ENCODE results near the gene GATA2. TPM values are rescaled to one million over a fixed set of nuclear protein-coding genes. Genes with fewer than 3 reads are reported as not detected.
A peak's percentile ranks its signal among the peaks of the same experiment; 100 is the strongest.

The GATA2 gene
- total and polyA plus RNA-seq, 4 donors = 2.1 to 39.5 (median 8.0) TPM

DNA sequence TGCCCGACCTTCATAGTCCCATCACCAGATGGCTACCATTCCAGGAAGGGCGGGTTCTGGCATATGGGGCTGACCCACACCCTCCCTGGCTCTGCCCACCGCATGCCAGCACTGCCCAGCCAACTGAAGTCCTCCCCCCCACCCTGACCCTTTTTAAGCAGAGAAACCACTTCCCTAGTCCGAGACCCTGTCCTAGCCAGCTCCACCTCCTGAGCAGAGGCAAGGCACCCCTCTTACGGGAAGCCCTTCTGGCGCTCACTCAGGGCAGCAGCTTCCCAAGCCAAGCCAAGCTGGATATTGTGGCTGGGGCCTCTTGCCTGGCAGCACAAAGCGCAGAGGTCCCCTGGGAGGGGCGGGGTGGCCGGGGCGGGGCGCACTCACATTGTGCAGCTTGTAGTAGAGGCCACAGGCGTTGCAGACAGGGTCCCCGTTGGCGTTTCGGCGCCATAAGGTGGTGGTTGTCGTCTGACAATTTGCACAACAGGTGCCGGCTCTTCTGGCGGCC is 11.5 kb downstream of the GATA2 start:
- ATAC-seq (ENCODE audit: low FRiP score) = no peak
- no peaks in the 10 kb centered on the region for H3K27me3 ChIP-seq (ENCODE audit: control insufficient read depth in 1 of 2, insufficient read depth in 2 of 2, low read length in 1 of 2)

DNA sequence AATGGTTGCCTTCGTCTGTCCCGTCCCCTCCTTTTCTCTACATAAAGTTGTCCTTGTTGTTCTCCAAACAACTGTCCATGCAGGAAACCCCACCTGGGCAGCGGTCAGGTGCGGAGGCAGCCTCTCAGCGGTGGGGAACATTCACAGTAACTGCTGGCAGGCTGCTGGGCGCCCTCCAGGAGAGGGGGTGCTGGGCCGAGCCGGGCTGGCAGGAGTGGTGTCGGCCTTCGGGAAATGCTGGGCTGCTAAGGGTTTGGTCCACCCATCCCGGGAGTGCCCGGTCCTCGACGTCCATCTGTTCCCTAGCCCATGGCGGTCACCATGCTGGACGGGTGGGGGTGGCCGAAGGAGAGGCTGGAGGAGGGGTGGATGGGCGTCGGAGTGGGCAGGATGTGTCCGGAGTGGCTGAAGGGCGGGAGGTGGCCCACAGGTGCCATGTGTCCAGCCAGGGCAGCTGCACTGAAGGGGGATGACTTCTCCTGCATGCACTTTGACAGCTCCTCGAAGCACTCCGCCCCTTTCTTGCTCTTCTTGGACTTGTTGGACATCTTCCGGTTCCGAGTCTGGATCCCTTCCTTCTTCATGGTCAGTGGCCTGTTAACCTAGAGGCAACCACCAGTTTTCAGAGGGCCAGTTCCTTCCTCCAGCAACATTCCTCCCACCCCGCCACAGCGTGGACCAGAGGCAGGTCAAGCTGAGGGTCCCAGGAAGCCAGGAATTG is 12.1 kb downstream of the GATA2 start:
- Histone ChIP-seq H3K27ac (ENCODE audit: low read depth in 1 of 2, low read length in 2 of 2) (no peak overlapping the region), H3K27me3 (ENCODE audit: control insufficient read depth in 1 of 2, insufficient read depth in 2 of 2, low read length in 1 of 2) (no peaks in the 10 kb centered on the region), H3K4me1 (ENCODE audit: control insufficient read depth in 1 of 2, insufficient read depth in 2 of 2, low read length in 2 of 2) (no peaks in the 10 kb centered on the region), H3K36me3 (ENCODE audit: control insufficient read depth in 1 of 2, insufficient read depth in 2 of 2, low read length in 1 of 2) (no peaks in the 10 kb centered on the region), H3K9me3 (ENCODE audit: control insufficient read depth, low read length) (no peaks in the 10 kb centered on the region), H3K4me3 (ENCODE audit: low read length in 2 of 2) (no peak overlapping the region)
- intact Hi-C loops (cut with DNase I) = no loop called here
- 47 to 65% methylated on average over 27 of the region's 27 CpGs for WGBS, 2 donors
- peak in 1 of 2 donors; percentile 72 for DNase-seq
- ATAC-seq (ENCODE audit: low FRiP score) = no peak

More for the DNA sequence above, 11.5 kb downstream of the GATA2 start:
- H3K9me3 ChIP-seq (ENCODE audit: control insufficient read depth, low read length) = no peaks in the 10 kb centered on the region
- no peak overlapping the region for H3K4me3 ChIP-seq (ENCODE audit: low read length in 2 of 2)
- 10 to 26% methylated on average over 19 of the region's 19 CpGs for WGBS, 2 donors
- no peak overlapping the region for H3K27ac ChIP-seq (ENCODE audit: low read depth in 1 of 2, low read length in 2 of 2)
- intact Hi-C loops (cut with DNase I) = no loop called here
- peak; percentile 48 to 81 for DNase-seq
- H3K36me3 ChIP-seq (ENCODE audit: control insufficient read depth in 1 of 2, insufficient read depth in 2 of 2, low read length in 1 of 2) = no peaks in the 10 kb centered on the region
- no peaks in the 10 kb centered on the region for H3K4me1 ChIP-seq (ENCODE audit: control insufficient read depth in 1 of 2, insufficient read depth in 2 of 2, low read length in 2 of 2)

DNA sequence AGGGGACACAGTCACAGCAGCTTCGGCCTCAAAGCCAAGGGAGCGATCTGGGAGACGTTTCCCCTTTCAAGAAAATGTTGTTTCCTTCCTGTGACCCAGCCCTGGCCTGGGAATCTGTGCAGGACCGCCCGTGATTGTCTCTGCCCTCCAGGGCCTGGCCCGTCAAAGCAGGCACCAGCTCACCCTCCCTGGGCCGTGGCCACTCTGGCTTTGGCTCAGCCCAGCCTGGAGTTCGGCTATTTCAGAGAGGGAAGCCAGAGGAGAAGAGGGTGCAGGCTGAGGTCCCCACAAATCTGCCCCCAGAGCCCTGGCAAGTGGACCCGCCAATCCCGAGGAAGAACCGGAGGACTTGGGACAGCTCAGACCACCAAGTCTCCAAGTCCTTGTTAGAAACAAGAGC is 12.7 kb downstream of the GATA2 start:
- Histone ChIP-seq H3K9me3 (ENCODE audit: control insufficient read depth, low read length) (no peaks in the 10 kb centered on the region), H3K4me1 (ENCODE audit: control insufficient read depth in 1 of 2, insufficient read depth in 2 of 2, low read length in 2 of 2) (no peaks in the 10 kb centered on the region), H3K4me3 (ENCODE audit: low read length in 2 of 2) (no peak overlapping the region), H3K27me3 (ENCODE audit: control insufficient read depth in 1 of 2, insufficient read depth in 2 of 2, low read length in 1 of 2) (no peaks in the 10 kb centered on the region), H3K36me3 (ENCODE audit: control insufficient read depth in 1 of 2, insufficient read depth in 2 of 2, low read length in 1 of 2) (no peaks in the 10 kb centered on the region), H3K27ac (ENCODE audit: low read depth in 1 of 2, low read length in 2 of 2) (no peak overlapping the region)
- DNase-seq (peak in 1 of 2 donors; percentile 65), ATAC-seq (ENCODE audit: low FRiP score) (no peak)
- WGBS, 2 donors = 80 to 81% methylated on average over 11 of the region's 11 CpGs
- intact Hi-C loops (cut with DNase I) = no loop called here

DNA sequence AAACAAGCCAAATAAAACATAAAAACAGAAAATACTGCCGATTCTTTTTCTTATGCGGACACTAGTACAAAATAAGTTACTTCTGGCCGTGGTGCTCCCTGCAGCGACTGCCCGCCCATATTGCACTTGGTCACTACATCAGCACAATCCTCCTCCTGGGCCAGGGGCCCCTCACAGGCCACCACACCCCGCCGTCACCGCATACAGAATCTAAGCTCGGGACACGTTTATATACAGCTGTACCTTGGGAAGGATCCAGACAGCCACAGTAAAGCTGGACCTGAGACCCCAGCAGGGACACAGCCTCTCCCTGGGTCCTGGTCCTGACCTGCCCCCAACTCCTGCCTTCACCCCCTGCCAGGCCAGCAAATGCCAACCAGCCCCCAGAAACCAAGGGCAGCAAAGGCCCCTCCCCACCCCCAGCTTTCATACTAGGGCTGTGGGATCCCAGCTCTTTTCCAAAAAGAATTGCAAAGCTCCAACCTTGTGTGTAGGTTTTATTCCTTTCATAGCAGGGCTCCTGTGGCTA is 13.4 kb downstream of the GATA2 start:
- ATAC-seq (ENCODE audit: low FRiP score) = no peak
- H3K4me1 ChIP-seq (ENCODE audit: control insufficient read depth in 1 of 2, insufficient read depth in 2 of 2, low read length in 2 of 2) = no peaks in the 10 kb centered on the region
- no peak overlapping the region for H3K4me3 ChIP-seq (ENCODE audit: low read length in 2 of 2)
- 80 to 84% methylated on average over 10 of the region's 10 CpGs for WGBS, 2 donors
- no peaks in the 10 kb centered on the region for H3K27me3 ChIP-seq (ENCODE audit: control insufficient read depth in 1 of 2, insufficient read depth in 2 of 2, low read length in 1 of 2)
- intact Hi-C loops (cut with DNase I) = no loop called here
- H3K36me3 ChIP-seq (ENCODE audit: control insufficient read depth in 1 of 2, insufficient read depth in 2 of 2, low read length in 1 of 2) = no peaks in the 10 kb centered on the region
- no peak for DNase-seq
- no peak overlapping the region for H3K27ac ChIP-seq (ENCODE audit: low read depth in 1 of 2, low read length in 2 of 2)
- no peaks in the 10 kb centered on the region for H3K9me3 ChIP-seq (ENCODE audit: control insufficient read depth, low read length)

DNA sequence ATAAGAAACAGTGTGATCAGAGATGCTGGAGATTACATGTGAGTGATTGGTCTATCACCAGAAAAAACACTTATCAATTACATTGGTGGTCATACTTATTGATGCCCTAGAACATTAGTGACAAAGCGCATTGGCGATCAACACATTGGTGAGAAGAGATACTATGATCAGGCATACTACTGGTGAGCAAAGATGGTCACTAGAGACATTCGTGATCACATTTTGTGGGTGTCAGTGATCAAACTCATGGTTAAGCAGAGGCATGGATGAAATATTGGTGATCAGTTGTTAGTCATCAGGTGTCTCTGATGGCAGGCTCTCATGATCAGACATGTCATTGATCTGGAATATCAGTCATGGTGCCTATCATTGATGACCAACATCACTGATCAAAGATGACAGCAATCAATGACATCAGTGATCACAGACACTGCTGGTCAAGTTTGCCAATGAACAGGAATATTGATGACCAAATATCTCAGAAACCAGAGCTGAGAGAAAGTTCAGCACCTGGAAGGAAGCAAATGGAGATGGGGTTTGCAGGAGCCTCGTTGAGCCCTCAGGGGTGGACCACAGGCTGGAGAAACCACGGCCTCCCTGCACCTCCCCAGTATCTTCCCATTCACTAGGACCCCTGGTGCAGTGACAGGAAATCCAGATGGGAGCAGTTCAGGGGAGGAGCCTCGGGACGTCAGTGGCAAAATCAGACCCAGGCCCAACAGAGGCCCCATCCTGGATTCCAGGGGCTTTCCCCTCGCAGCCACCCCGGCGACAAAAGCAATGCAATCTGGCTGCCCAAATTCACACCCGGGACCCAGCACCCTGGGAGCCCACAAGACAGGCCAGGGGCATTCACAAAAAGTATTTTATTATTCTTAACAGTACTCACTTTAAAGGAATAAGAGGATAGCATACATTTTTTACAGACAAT is 14.2 kb downstream of the GATA2 start:
- Histone ChIP-seq H3K9me3 (ENCODE audit: control insufficient read depth, low read length) (no peaks in the 10 kb centered on the region), H3K27me3 (ENCODE audit: control insufficient read depth in 1 of 2, insufficient read depth in 2 of 2, low read length in 1 of 2) (no peaks in the 10 kb centered on the region), H3K4me3 (ENCODE audit: low read length in 2 of 2) (no peak overlapping the region), H3K36me3 (ENCODE audit: control insufficient read depth in 1 of 2, insufficient read depth in 2 of 2, low read length in 1 of 2) (no peaks in the 10 kb centered on the region), H3K4me1 (ENCODE audit: control insufficient read depth in 1 of 2, insufficient read depth in 2 of 2, low read length in 2 of 2) (no peaks in the 10 kb centered on the region), H3K27ac (ENCODE audit: low read depth in 1 of 2, low read length in 2 of 2) (no peak overlapping the region)
- DNase-seq (no peak), ATAC-seq (ENCODE audit: low FRiP score) (no peak)
- WGBS, 2 donors = 81 to 85% methylated on average over 11 of the region's 11 CpGs
- intact Hi-C loops (cut with DNase I) = no loop called here

DNA sequence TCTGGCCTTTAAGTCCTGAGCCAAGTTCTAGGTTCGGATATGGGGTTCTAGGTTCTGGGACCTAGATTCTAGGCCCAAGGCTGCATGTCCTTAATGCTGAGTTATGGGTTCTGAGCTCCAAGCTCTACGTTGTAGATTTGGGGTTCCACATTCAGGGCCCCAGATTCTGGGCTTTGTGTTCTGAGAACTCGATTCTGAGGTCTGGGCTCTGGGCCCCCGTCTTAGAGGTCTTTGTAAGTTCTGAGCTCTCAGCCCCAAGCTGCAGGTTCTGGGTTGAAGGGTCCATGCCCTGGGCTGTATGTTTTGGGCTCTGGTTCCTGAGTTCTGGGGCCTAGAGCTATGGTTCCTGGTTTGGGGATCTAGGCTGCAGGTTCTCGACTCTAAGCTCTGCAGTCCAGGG is 16.3 kb downstream of the GATA2 start:
- ATAC-seq (ENCODE audit: low FRiP score) = no peak
- Histone ChIP-seq H3K36me3 (ENCODE audit: control insufficient read depth in 1 of 2, insufficient read depth in 2 of 2, low read length in 1 of 2) (no peaks in the 10 kb centered on the region), H3K27me3 (ENCODE audit: control insufficient read depth in 1 of 2, insufficient read depth in 2 of 2, low read length in 1 of 2) (no peaks in the 10 kb centered on the region), H3K4me1 (ENCODE audit: control insufficient read depth in 1 of 2, insufficient read depth in 2 of 2, low read length in 2 of 2) (no peaks in the 10 kb centered on the region), H3K27ac (ENCODE audit: low read depth in 1 of 2, low read length in 2 of 2) (no peak overlapping the region), H3K4me3 (ENCODE audit: low read length in 2 of 2) (no peak overlapping the region), H3K9me3 (ENCODE audit: control insufficient read depth, low read length) (no peaks in the 10 kb centered on the region)
- DNase-seq = no peak
- WGBS, 2 donors = 90 to 94% methylated on average over 5 of the region's 5 CpGs
- intact Hi-C loops (cut with DNase I) = no loop called here

DNA sequence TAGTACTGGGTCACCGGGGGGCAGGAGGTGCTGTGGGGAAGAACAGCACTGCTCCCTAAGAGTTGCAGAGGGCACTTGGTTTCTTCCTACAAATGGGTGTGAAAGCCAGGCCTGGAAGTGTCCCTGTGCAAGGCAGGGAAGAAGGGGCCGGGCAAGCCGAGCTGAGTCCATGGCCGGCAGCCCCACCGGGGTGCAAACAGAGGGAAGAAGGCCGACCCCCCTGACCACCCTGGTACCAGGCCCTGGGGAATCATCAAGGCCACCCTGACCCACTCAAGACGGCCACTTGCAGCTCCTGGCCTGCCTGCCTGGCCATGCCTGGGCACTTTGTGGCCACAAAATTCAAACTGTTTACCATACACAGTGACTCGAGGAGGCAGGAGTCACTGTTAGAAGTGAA is 17.6 kb downstream of the GATA2 start:
- H3K4me1 ChIP-seq (ENCODE audit: control insufficient read depth in 1 of 2, insufficient read depth in 2 of 2, low read length in 2 of 2) = no peaks in the 10 kb centered on the region
- no peaks in the 10 kb centered on the region for H3K9me3 ChIP-seq (ENCODE audit: control insufficient read depth, low read length)
- H3K36me3 ChIP-seq (ENCODE audit: control insufficient read depth in 1 of 2, insufficient read depth in 2 of 2, low read length in 1 of 2) = no peaks in the 10 kb centered on the region
- ATAC-seq (ENCODE audit: low FRiP score) (no peak), DNase-seq (no peak)
- intact Hi-C loops (cut with DNase I) = no loop called here
- no peak overlapping the region for H3K4me3 ChIP-seq (ENCODE audit: low read length in 2 of 2)
- WGBS, 2 donors = 89 to 94% methylated on average over 8 of the region's 8 CpGs
- no peaks in the 10 kb centered on the region for H3K27me3 ChIP-seq (ENCODE audit: control insufficient read depth in 1 of 2, insufficient read depth in 2 of 2, low read length in 1 of 2)
- no peak overlapping the region for H3K27ac ChIP-seq (ENCODE audit: low read depth in 1 of 2, low read length in 2 of 2)

DNA sequence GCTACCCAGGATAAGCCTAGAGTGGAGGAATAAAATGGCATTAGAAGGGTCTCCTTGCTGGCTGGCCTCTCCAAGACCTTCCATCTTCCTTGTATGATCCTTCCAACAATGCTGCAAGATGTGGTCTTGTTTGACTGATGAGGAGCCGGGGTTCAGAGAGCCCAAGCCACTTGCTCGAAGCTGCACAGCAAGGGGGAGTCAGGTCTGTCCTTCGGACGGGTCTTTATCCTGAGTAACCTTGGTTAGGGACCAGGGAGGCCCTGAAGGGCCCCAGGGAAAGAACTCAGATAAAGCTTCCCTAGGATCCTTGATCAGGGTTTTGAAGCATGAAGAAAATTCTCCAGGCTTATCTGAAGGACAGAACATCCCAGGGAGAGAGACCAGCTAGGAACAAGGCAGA is 19.3 kb downstream of the GATA2 start:
- WGBS, 2 donors = 54 to 62% methylated on average over 4 of the region's 4 CpGs
- no peak overlapping the region for H3K27ac ChIP-seq (ENCODE audit: low read depth in 1 of 2, low read length in 2 of 2)
- no peaks in the 10 kb centered on the region for H3K27me3 ChIP-seq (ENCODE audit: control insufficient read depth in 1 of 2, insufficient read depth in 2 of 2, low read length in 1 of 2)
- intact Hi-C loops (cut with DNase I) = no loop called here
- ATAC-seq (ENCODE audit: low FRiP score) (no peak), DNase-seq (no peak)
- H3K36me3 ChIP-seq (ENCODE audit: control insufficient read depth in 1 of 2, insufficient read depth in 2 of 2, low read length in 1 of 2) = no peaks in the 10 kb centered on the region
- H3K9me3 ChIP-seq (ENCODE audit: control insufficient read depth, low read length) = no peaks in the 10 kb centered on the region
- no peaks in the 10 kb centered on the region for H3K4me1 ChIP-seq (ENCODE audit: control insufficient read depth in 1 of 2, insufficient read depth in 2 of 2, low read length in 2 of 2)
- no peak overlapping the region for H3K4me3 ChIP-seq (ENCODE audit: low read length in 2 of 2)
